ENCODE data around the gene H1-8.

DNA sequence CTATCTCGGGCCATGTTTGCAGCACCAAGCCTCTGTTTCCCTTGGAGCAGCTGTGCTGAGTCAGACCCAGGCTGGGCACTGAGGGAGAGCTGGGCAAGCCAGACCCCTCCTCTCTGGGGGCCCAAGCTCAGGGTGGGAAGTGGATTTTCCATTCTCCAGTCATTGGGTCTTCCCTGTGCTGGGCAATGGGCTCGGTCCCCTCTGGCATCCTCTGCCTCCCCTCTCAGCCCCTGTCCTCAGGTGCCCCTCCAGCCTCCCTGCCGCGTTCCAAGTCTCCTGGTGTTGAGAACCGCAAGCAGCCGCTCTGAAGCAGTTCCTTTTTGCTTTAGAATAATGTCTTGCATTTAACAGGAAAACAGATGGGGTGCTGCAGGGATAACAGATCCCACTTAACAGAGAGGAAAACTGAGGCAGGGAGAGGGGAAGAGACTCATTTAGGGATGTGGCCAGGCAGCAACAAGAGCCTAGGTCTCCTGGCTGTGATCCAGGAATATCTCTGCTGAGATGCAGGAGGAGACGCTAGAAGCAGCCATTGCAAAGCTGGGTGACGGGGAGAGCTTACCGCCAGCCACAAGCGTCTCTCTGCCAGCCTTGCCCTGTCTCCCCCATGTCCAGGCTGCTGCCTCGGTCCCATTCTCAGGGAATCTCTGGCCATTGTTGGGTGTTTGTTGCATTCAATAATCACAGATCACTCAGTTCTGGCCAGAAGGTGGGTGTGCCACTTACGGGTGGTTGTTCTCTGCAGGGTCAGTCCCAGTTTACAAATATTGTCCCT, 13.4 kb upstream of the H1-8 start:
- TF ChIP-seq, protein P1, sequence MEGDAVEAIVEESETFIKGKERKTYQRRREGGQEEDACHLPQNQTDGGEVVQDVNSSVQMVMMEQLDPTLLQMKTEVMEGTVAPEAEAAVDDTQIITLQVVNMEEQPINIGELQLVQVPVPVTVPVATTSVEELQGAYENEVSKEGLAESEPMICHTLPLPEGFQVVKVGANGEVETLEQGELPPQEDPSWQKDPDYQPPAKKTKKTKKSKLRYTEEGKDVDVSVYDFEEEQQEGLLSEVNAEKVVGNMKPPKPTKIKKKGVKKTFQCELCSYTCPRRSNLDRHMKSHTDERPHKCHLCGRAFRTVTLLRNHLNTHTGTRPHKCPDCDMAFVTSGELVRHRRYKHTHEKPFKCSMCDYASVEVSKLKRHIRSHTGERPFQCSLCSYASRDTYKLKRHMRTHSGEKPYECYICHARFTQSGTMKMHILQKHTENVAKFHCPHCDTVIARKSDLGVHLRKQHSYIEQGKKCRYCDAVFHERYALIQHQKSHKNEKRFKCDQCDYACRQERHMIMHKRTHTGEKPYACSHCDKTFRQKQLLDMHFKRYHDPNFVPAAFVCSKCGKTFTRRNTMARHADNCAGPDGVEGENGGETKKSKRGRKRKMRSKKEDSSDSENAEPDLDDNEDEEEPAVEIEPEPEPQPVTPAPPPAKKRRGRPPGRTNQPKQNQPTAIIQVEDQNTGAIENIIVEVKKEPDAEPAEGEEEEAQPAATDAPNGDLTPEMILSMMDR (IDR thresholded peaks at IDR 0.05) = no peak
- no peak for TF ChIP-seq POLR2A (IDR thresholded peaks at IDR 0.05)
